ENCODE data around the gene TNFAIP8. TPM values are rescaled to one million over a fixed set of nuclear protein-coding genes. Genes with fewer than 3 reads are reported as not detected.

The TNFAIP8 gene
- total and polyA plus RNA-seq, 2 of the 13 experiments (the other 11 are each of a cell fraction or from before 2014, with no cell fraction given): 6.4 to 11.2 TPM

DNA sequence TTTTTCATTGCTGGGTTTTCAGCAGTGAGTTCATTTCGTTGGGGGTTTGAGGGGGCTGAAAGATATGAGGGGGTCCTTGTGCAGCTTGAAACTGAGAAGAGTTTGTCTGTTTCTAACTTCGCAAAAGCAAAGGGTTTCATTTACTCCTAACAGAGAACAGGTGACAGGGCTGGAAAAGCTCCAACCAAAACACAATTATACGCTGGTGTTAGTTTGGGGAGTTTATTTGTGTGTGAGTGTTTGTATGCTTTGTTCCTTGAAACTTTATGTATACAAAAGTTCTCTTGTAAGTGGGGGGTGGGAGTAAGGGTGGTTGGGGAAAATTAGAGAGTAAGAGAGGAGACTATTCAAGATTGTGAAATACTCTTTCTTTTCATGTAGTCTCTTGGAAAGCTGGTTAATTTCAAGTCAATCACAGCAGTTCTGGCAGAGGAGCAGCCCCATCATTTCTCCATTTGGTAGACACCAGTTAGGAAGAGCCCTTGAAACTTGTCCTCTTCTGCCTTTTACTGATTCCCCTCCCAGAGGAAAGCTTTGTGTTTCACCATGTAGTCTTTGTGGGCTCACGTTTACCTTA is 881 bp downstream of the TNFAIP8 start:
- Histone ChIP-seq H2AFZ (ENCODE audit: low read length) (no peak overlapping the region), H3K27me3 (ENCODE audit: control insufficient read depth in 1 of 2, insufficient read depth in 2 of 2, low read length in 2 of 2) (no peaks in the 10 kb centered on the region), H3K36me3 (replicated peaks in 1 of 2; ENCODE audit: control insufficient read depth in 1 of 2, insufficient read depth in 2 of 2, low read length in 2 of 2) (no peaks in the 10 kb centered on the region), H3K79me2 (ENCODE audit: insufficient read depth, low read length) (no peaks in the 10 kb centered on the region), H4K20me1 (ENCODE audit: insufficient read depth, low read length) (no peaks in the 10 kb centered on the region), H3K9me3 (ENCODE audit: low read length) (no peaks in the 10 kb centered on the region), H3K4me3 (replicated peaks in 1 of 3; ENCODE audit: insufficient read depth in 1 of 3, low read depth in 2 of 3, low read length in 3 of 3) (no peak overlapping the region), H3K9ac (ENCODE audit: insufficient read depth, low read depth, low read length) (no peak overlapping the region), H3K4me1 (ENCODE audit: insufficient read depth, low read length) (peaks cover 20% of the 10 kb centered on the region), H3K27ac (ENCODE audit: extremely low read length, insufficient read depth, low read length) (no peak overlapping the region), H3K4me2 (ENCODE audit: low read depth, low read length) (no peak overlapping the region)
- intact Hi-C loops (cut with micrococcal nuclease; ENCODE audit: unreplicated experiment) (no loop called here), in situ Hi-C loops (cut with HindIII; ENCODE audit: extremely low pct_ligation_motif_present, low pct_unique_long_range_greater_than_20kb) (no loop called here)
- ChIA-PET POLR2A (no interaction called here), CTCF (ENCODE audit: low intra/inter-chr PET ratio, low total read pairs) (no interaction called here)
- WGBS (ENCODE audit: low lambda C conversion rate): 97% methylated on average over 4 of the region's 4 CpGs
- no peak for DNase-seq (ENCODE audit: low spot score)
- TF ChIP-seq ZNF337 (CRISPR knock-in tag; IDR thresholded peaks at IDR 0.05; ENCODE audit: borderline replicate concordance, low read depth): no peak
- peak; percentile 13; the same call in 1 of the 2 replicates for TF ChIP-seq CEBPB (IDR thresholded peaks at IDR 0.05; ENCODE audit: borderline replicate concordance, low read depth, low read length)
- TF ChIP-seq, protein P1, sequence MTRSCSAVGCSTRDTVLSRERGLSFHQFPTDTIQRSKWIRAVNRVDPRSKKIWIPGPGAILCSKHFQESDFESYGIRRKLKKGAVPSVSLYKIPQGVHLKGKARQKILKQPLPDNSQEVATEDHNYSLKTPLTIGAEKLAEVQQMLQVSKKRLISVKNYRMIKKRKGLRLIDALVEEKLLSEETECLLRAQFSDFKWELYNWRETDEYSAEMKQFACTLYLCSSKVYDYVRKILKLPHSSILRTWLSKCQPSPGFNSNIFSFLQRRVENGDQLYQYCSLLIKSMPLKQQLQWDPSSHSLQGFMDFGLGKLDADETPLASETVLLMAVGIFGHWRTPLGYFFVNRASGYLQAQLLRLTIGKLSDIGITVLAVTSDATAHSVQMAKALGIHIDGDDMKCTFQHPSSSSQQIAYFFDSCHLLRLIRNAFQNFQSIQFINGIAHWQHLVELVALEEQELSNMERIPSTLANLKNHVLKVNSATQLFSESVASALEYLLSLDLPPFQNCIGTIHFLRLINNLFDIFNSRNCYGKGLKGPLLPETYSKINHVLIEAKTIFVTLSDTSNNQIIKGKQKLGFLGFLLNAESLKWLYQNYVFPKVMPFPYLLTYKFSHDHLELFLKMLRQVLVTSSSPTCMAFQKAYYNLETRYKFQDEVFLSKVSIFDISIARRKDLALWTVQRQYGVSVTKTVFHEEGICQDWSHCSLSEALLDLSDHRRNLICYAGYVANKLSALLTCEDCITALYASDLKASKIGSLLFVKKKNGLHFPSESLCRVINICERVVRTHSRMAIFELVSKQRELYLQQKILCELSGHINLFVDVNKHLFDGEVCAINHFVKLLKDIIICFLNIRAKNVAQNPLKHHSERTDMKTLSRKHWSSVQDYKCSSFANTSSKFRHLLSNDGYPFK (CRISPR knock-in tag; IDR thresholded peaks at IDR 0.05; ENCODE audit: borderline replicate concordance): no peak
- no TSS peak for BruUV-seq (replicated peaks)
- no peak for FAIRE-seq
- no peak for ATAC-seq

- Histone ChIP-seq H3K27me3 (ENCODE audit: control insufficient read depth in 1 of 2, insufficient read depth in 2 of 2, low read length in 2 of 2) (no peaks in the 10 kb centered on the region), H3K27ac (ENCODE audit: extremely low read length, insufficient read depth, low read length) (no peak overlapping the region), H2AFZ (ENCODE audit: low read length) (no peak overlapping the region), H3K36me3 (replicated peaks in 1 of 2; ENCODE audit: control insufficient read depth in 1 of 2, insufficient read depth in 2 of 2, low read length in 2 of 2) (no peaks in the 10 kb centered on the region), H3K9ac (ENCODE audit: insufficient read depth, low read depth, low read length) (no peak overlapping the region), H3K4me2 (ENCODE audit: low read depth, low read length) (no peak overlapping the region), H3K9me3 (ENCODE audit: low read length) (no peaks in the 10 kb centered on the region), H3K79me2 (ENCODE audit: insufficient read depth, low read length) (no peaks in the 10 kb centered on the region), H3K4me1 (ENCODE audit: insufficient read depth, low read length) (peaks cover 20% of the 10 kb centered on the region), H4K20me1 (ENCODE audit: insufficient read depth, low read length) (no peaks in the 10 kb centered on the region), H3K4me3 (replicated peaks in 1 of 3; ENCODE audit: insufficient read depth in 1 of 3, low read depth in 2 of 3, low read length in 3 of 3) (no peak overlapping the region)
- intact Hi-C loops (cut with micrococcal nuclease; ENCODE audit: unreplicated experiment): no loop called here
- DNase-seq (ENCODE audit: low spot score) (no peak), FAIRE-seq (no peak), ATAC-seq (no peak)
- in situ Hi-C loops (cut with HindIII; ENCODE audit: extremely low pct_ligation_motif_present, low pct_unique_long_range_greater_than_20kb): no loop called here
- no TSS peak for BruUV-seq (replicated peaks)
- WGBS (ENCODE audit: low lambda C conversion rate): 87% methylated on average over 3 of the region's 3 CpGs
- ChIA-PET CTCF (ENCODE audit: low intra/inter-chr PET ratio, low total read pairs) (no interaction called here), POLR2A (no interaction called here)
- TF ChIP-seq, protein P2, sequence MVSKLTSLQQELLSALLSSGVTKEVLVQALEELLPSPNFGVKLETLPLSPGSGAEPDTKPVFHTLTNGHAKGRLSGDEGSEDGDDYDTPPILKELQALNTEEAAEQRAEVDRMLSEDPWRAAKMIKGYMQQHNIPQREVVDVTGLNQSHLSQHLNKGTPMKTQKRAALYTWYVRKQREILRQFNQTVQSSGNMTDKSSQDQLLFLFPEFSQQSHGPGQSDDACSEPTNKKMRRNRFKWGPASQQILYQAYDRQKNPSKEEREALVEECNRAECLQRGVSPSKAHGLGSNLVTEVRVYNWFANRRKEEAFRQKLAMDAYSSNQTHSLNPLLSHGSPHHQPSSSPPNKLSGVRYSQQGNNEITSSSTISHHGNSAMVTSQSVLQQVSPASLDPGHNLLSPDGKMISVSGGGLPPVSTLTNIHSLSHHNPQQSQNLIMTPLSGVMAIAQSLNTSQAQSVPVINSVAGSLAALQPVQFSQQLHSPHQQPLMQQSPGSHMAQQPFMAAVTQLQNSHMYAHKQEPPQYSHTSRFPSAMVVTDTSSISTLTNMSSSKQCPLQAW (CRISPR knock-in tag; IDR thresholded peaks at IDR 0.05): no peak
- TF ChIP-seq MED1 (CRISPR knock-in tag; IDR thresholded peaks at IDR 0.05) (no peak), PHF5A (CRISPR knock-in tag; IDR thresholded peaks at IDR 0.05; ENCODE audit: low read depth, unreplicated experiment) (no peak), SMAD3 (CRISPR knock-in tag; IDR thresholded peaks at IDR 0.05) (no peak), ZNF20 (CRISPR knock-in tag; IDR thresholded peaks at IDR 0.05) (no peak), ZNF367 (CRISPR knock-in tag; IDR thresholded peaks at IDR 0.05; ENCODE audit: borderline replicate concordance) (no peak)
- TF ChIP-seq, protein P3, sequence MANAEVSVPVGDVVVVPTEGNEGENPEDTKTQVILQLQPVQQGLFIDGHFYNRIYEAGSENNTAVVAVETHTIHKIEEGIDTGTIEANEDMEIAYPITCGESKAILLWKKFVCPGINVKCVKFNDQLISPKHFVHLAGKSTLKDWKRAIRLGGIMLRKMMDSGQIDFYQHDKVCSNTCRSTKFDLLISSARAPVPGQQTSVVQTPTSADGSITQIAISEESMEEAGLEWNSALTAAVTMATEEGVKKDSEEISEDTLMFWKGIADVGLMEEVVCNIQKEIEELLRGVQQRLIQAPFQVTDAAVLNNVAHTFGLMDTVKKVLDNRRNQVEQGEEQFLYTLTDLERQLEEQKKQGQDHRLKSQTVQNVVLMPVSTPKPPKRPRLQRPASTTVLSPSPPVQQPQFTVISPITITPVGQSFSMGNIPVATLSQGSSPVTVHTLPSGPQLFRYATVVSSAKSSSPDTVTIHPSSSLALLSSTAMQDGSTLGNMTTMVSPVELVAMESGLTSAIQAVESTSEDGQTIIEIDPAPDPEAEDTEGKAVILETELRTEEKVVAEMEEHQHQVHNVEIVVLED (CRISPR knock-in tag; IDR thresholded peaks at IDR 0.05; ENCODE audit: borderline replicate concordance): no peak
Observed at GRCh38 chr5:119357270-119357669, 1.5 kb downstream of the TNFAIP8 start.

Measured in HepG2 (cell line).